Measurements from ENCODE around the gene IFNA8.
"Not testable (repeated sequence)": the region's sequence is repeated elsewhere in the genome, so short reads cannot be mapped to it uniquely, and the experiment has no call there.

IFNA8 gene

GRCh38 chr9:21408817-21409216, at the start of gene IFNA8:
Gene IFNA8, plus strand, starts transcription at chr9:21409117. Its CDS starts 60 bp downstream, at chr9:21409177.
- DNase-seq = no peak

DNA sequence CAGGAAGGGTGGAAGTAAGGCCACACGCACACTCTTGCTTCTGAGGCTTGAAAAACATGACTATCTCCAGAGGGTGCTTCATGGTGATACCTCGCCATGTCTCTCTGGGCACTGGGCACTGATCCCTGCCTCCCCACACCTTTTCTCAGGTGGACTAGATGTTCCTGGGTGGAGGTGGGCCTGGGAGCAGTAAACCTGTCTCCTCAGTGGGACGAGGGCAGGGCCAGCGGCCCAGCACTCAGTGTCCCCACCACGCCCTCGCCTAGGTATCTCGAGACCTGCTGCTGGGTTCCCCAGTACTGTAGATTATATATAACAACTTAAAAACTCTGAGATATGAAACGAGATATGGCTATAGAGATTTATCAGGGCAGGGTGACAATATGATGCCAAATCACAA, 46.6 kb upstream of the IFNA8 start:
- no peak for DNase-seq

- DNase-seq = not testable (repeated sequence)
Observed at GRCh38 chr9:21367169-21367568, 41.7 kb upstream of the IFNA8 start.

DNA sequence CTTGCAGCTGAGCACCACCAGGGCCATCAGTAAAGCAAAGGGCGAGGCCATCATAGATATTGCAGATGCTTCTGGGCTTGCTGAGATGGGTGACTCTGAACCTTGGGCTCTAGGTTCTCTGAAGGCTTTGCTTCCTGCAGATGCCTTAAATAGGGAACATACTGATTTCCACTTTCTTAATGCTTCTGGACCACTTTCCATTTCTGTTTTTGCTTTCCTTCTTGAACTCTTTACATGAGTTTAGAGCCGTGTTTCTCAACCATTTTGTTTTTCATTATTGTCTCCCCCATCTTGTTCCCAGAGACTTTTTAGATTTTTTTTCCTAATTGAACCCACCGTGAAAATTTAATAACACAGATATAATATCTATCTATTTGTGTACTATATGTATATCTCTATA, 41.0 kb upstream of the IFNA8 start, which contains the start of gene IFNA13:
Gene IFNA13, minus strand, starts transcription at position 101 of the 400 bp plus-strand sequence. Its CDS starts 47 bp downstream, at position 54.
- no peak for DNase-seq

- not testable (repeated sequence) for DNase-seq
Observed at GRCh38 chr9:21371467-21371866, 37.5 kb upstream of the IFNA8 start.

DNA sequence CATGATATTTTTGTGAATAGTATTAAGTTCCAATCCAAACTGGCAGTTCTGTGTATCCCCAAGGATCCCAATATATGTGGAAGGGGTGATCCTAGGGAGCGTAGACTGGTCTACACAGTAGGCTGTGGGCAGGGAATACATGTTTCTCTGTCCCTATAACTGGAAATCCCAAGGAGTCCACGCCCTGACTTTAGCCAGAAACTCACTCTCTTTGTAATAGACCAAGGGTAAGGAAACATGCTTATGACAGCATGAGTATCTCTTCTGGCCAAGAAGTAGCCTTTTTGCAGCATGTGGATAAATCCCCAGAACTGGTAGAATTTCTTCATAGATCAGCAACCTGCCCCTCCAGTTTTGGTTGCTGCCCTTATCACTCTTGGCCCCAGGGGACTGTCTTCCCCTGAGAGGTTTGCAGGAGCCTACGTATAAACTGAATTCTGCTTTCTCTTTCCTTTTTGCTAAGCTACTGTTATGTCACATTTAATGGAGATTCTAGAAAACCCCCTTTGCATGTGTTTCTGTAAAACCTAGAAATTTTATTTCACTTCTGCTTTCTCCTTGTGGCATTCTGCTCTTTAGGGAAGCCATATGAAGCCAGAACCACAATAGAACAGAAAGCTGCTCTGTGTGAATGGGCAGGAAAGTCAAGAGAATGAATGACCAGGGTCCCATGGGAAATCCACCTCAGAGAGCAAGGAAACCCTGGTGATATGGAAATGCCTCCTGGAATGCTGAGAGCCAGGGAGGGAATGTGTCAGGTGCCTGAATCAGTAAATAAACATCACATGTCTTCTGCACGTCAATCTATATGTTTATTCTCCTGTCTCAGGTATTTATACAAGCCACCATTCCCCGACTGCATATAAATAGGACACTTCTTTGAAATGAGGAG, 27.2 kb upstream of the IFNA8 start:
- DNase-seq = no peak

- DNase-seq = no peak
Observed at GRCh38 chr9:21383627-21384026, 25.3 kb upstream of the IFNA8 start.

DNA sequence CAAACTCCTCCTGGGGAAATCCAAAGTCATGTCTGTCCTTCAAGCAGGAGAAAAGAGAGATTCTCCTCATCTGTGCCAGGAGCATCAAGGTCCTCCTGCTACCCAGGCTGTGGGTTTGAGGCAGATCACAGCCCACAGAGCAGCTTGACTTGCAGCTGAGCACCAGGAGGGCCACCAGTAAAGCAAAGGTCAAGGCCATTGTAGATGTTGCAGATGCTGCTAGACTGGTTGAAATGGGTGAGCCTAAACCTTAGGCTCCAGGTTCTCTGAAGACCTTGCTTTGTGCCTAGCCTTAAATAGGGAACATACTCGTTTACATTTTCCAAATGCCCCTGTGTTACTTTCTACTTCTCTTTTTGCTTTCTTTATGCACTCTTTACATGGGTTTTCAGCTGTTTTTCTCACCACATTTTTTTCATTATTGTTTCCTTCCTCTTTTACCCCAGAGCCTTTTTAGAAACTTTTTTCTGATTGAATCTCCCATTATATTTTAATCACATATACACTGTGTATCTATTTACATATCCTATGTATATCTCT, 23.7 kb upstream of the IFNA8 start, which contains the start of gene IFNA2:
Gene IFNA2, minus strand, starts transcription at position 268 of the 540 bp plus-strand sequence. Its CDS starts 69 bp downstream, at position 199.
- DNase-seq = no peak

DNA sequence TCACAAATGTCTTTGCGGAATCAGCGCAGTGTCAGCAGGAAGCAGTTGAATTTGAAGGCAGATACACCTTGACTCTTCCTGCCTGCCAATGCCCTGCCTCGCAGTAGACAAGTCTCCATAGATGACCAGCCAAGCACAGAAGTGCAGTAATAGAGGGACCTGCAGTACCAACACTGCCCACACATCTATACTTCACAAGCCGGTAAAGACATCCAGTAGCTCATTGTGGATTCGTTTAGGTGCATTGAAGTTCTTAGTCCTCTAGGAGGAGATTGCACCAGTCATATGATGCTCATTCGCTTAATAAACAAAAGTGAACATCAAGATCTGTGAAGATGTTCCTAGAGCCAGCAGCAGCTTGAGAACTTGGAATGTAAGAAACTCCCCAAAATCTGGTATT, 16.6 kb upstream of the IFNA8 start:
- no peak for DNase-seq

GRCh38 chr9:21395778-21396717, 12.9 kb upstream of the IFNA8 start:
- peak; percentile 84 for DNase-seq

DNA sequence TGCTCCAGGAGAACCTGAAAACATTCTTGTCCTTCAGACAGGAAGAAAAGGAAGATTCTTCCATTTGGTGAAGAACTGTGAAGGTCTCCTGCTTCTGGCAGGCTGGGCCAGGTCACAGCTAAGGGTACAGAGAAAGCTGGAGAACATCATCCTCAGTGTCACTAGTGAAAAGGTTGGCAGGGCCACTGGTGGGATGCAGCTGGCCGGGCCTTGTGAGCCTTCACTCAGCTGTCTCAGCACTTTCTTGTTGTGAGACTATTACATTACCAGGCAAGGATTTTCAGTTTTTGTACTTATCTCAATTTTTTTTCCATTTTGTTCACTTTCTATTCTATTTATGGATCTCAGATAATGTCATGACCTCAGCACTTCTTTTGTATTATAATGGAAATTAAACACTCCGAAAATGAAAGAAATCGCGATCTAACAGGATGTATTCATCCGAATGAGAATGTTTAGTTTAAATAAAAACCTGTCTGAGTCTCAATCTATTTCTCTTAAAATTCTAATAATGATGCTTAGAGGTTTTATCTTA, 9.9 kb upstream of the IFNA8 start:
- DNase-seq = no peak

- DNase-seq = no peak
Observed at GRCh38 chr9:21399956-21400355, 9.0 kb upstream of the IFNA8 start.

GRCh38 chr9:21402386-21403251, 6.3 kb upstream of the IFNA8 start:
- peak; percentile 56 for DNase-seq

GRCh38 chr9:21404146-21404545, 4.8 kb upstream of the IFNA8 start:
- no peak for DNase-seq

DNA sequence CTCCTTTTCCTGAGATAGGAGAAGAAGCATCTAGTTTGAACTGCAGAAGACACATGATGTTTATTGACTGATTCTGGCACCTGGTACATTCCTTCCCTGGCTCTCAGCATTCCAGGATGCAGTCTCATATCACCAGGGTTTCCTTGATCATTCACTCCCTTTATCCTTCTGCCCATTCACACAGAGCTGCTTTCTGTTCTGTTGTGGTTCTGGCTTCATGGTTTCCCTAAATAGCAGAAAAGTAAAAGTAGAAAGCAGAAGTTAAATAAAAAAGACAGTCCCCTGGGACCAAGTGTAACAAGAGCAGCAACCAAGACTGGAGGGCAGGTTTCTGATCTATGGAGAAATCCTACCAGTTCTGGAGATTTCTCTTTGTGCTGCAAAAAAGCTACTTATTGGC, 3.2 kb downstream of the IFNA8 start:
- no peak for DNase-seq

DNA sequence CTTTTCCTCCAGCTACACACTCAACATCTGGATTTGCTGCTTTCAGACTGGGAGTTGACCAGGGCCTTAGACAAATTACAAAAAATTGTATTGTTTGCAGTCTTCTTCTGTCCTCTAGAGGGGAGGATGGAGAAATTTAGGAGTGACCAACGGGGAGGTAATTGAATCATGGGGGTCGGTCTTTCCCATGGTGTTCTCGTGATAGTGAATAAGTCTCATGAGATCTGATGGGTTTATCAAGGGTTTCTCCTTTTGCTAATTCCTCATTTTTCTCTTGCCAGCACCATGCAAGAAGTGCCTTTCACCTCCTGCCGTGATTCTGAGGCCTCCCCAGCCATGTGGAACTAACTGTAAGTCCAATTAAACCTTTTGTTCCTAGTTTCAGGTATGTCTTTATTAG, 4.2 kb downstream of the IFNA8 start:
- DNase-seq = no peak

DNA sequence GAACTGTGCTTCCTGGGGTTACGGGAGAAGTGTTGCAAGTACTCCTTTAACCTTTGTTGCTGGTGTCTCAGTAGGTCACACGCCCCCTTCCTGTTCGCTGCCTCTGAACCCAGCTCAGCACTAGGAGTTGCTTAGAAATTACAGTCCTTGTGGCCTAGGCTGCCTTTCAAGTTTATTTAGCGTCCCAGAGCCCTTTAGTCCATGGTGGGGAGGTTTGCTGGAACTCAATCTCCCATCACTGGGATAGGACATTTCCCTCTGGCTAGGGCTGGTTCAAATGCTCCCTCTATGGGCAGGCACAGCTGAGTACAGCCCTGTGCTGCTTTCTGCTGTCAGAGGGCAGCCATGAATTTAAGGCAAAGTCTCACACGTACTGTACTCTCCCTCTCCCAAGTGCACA, 4.7 kb downstream of the IFNA8 start:
- no peak for DNase-seq

- DNase-seq = no peak
Observed at GRCh38 chr9:21414220-21414940, 5.5 kb downstream of the IFNA8 start.

DNA sequence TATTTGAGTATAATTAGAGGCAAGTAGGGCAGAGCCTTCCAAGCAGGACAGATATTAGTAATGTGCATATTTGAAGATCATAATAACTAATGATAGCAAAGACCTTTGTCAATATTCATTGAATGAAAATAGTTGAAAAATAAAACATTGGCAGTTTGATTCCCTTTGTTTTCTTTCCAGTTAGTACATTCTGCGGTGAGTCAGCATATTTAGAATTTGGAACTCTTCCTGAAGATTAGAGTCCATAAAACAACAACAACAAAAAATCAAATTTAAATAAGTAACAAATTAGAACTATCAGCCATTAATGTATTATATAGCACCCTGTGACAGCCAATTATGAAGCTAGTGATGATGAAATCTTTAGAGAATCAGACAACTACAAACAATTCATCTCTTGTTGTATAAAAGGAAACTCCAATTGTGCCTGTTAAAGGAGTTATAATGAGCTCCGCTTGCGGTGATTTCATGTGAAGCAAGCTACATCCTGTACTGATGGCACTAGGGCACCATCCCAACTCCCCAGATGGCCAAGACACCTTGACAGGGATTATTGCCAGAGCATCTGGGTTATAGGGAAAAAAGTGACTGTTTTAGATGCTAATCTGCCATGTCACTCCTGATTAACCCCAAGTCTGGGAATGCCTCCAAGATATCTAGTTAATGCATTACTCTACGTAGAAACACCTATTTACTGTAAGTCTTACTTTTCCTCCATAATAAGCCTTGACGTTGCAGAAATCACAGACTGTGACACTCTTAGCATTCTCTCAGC, 6.8 kb downstream of the IFNA8 start:
- no peak for DNase-seq

DNA sequence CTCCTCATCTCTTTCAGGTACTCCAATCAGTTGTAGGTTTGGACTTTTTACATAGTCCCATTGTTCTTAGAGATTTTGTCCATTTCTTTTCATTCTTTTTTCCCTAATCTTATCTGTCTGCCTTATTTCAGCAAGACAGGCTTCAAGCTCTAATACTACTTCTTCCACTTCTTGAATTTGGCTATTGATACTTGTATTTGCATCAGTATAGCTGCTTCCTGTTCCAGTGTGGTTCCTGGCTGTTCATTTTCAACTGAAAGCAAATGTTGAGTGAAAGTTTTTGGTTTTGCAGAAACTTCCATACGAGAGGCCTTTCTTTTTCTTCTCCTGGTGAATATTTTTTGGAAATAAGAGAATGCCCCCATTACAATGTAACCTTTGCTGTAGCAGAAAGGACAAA, 19.3 kb downstream of the IFNA8 start:
- DNase-seq = no peak

All from activated CD8-positive, alpha-beta memory T cell treated with anti-CD3 and anti-CD28 coated beads, Interleukin-2, amount 50 U/mL, for 48 hours (primary cell).